GM18870 (cell line): Measurements from ENCODE around the gene NOP14.
"Not testable (repeated sequence)": the region's sequence is repeated elsewhere in the genome, so short reads cannot be mapped to it uniquely, and the experiment has no call there.

Source experiments
- ATAC-seq: cut with Tn5 transposase; IDR thresholded peaks from one replicate; pipeline ENCODE4 v1.9.1; 2021; ENCODE audit warnings: moderate library complexity; ENCODE audit not compliant: unreplicated experiment

NOP14 gene

DNA sequence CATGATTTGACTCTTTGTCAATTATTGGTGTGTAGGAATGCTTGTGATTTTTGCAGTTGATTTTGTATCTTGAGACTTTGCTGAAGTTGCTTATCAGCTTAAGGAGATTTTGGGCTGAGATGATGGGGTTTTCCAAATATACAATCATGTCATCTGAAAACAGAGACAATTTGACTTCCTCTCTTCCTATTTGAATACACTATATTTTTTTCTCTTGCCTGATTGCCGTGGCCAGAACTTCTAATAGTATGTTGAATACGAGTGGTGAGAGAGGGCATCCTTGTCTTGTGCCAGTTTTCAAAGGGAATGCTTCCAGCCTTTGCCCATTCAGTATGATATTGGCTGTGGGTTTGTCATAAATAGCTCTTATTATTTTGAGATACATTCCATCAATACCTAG, 44.9 kb downstream of the NOP14 start:
- ATAC-seq, result not testable (repeated sequence)

DNA sequence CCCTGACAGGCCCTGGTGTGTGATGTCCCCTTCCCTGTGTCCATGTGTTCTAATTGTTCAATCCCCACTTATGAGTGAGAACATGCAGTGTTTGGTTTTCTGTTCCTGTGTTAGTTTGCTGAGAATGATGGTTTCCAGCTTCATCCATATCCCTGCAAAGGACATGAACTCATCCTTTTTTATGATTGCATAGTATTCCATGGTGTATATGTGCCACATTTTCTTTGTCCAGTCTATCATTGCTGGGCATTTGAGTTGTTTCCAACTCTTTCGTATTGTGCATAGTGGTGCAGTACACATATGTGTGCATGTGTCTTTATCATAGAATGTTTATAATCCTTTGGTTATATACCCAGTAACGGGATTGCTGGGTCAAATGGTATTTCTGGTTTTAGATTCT, 46.5 kb downstream of the NOP14 start:
- ATAC-seq, result not testable (repeated sequence)

DNA sequence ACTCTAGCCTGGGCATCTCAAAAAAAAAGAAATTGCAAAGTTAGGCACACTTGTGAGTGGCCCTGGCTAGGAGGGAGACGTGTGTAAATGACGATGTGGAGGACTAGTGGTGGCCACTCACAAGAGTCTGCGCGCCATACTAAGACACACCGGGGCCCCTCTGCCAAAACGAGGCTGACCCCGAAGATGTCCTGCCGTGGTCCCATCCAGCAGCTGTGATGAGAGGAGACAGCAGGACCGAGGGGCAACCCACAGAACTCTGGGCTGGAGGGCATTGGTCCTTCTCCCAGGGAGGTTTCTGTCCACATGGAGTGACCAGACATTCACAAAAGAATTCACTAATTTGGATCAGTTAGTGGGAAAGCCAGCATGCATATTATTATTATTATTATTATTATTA, 47.4 kb downstream of the NOP14 start:
- ATAC-seq, result no peak

DNA sequence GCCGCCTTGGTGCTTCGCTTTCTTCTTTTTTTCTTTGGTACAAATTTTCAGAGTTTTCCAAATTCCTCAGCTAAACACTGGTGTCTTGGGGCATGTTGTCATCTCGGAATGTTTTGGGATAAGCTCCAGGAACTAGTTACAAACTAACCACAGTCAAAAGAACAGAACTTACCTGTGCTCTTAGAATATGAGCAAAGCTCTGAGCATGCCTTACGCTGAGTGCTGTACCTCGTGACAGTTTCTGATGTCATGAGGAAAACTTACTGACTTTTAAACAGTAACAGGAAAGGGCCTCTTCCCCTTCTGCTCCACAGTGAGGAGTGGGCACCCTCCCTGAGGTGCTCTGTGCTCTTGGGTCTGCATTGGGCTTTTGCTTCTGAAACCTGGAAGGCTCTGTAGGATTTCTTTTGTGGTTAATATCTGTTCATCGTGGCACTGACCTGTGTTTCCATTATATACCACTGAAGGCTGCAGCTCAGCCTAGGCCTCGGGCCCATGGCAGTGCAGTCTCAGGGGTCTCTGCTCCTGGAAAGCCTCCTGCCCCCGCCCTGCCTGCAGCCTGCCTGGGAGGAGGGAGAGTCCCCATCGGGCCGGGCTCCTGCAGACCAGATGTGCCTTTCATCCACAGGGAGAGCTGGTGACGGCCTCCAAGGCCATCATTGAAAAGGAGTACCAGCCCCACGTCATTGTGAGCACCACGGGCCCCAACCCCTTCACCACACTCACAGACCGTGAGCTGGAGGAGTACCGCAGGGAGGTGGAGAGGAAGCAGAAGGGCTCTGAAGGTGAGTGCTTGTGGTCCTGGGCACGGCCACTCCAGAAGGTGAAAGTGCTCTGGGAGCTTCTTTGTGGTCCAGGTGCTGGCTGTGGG, 48.7 kb downstream of the NOP14 start:
- ATAC-seq, result no peak

DNA sequence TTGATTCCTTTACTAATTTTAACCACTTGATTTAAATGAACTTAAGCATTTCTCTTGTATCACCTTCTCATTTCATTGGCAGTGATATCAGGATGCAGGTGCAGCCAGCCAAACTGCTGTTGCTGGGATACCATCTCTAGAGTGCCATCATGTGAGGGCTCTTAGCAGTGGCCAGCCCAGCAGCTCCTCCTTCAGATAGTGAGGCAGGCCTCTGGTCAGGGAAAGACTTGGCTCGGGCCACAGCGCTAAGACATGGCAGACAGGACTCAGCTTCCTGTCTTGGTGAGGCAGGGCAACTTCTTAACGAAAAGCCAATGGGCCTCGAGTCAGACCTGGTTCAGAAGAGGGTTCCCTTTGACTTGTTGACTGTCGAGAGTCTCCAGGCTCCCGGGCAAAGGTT, 50.0 kb downstream of the NOP14 start:
- ATAC-seq, result no peak

DNA sequence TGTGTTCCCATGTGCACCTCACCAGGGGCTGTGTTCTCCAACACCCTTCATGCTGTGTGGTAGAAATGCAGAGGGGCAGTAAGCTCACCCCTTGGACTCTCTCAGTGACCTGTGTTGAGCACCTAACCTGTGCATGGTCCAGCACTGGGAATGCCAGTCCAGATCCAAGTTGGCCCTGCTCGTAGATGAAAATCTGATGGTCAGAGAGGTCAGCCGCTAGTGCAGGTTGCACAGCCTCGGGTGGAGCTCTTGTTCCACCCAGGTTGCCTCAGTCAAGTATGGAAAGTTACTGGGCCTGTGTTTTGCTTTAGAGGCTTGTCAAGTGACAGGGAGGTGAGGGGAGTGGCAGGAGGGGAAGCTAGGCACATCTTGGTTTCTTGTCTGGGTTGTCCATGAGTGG, 51.3 kb downstream of the NOP14 start:
- no peak for ATAC-seq

DNA sequence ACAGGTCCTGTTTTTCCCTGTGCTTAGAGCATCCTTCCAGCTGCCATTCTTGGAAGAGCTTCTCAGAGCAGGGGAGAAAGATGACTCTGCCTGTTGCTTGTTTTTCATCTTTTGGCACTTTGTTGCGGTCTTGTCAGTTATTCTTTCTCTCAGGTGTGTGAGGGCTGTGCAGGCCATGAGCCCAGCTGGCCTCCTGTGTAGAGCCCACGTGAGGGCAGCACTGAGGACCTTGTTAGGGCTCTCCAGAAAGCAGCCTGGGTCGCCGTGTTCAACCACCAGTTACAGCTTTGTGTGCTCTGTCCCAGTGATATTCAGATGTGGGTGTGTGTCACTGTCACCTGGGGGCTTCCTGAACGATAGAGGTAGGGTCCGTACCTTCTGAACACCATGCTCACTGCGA, 52.8 kb downstream of the NOP14 start:
- no peak for ATAC-seq

DNA sequence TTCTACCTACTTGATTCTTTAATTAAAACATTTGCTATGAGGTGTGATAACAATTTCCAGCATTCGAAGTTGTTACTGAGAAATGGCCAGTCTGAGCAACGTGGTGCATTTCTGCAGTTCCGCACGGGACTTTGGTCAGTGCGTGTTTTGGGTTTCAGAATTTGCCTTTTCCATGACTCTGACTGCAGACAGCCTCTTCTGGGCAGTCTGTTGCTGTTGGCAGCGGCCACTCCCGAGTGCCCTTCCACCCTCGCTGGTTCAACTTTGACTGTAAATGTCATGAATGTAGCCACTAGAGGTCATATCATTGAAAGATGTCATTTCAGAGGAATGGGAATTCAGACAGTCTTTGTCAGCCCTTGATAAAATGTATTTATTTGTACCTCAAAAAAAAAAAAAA, 53.6 kb downstream of the NOP14 start:
- ATAC-seq, result no peak

DNA sequence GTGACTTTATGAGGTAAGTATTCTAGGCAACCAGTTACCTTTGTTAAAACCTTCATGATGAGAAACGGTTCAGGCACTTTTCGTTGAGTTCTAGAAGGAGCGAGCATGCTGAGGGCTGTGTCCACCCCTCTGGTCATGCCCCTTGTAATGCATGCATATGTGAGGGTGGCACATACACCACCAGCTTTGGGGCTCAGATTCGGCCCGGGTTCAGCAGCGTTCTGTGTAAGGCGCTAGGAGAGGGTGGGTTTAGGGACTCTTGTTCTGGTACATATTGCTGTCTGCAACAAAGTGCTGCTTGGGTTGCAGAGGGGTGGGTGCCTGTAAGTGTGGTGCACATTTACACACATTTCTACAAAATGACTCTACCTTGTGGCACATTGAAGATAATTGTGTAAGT, 54.5 kb downstream of the NOP14 start:
- ATAC-seq, result no peak

DNA sequence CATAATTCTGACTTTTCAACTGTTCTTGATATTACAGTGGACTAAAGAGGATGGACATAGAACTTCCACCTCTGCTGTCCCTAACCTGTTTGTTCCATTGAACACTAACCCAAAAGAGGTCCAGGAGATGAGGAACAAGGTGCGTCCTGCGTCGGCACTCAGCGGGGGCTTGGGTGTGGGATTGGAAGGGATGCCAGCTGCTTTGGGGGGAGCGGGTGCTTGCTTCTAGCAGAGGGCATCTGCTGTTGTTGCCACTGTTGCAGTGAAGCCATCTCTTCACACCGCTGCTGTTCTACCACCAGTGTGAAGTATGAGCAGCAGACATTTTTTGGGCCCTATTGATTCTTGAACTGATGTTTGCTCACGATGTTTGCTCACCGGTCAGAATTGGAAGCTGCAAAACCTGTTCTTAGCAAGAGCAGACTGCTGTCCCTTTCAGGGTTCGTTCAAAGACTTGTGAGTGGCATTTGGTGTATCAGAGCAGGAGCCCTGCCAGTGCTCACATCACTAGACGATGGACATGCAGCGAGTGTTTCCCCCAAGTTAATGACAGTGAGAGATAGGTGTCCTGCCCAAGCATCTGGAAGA, 55.4 kb downstream of the NOP14 start:
- no peak for ATAC-seq

DNA sequence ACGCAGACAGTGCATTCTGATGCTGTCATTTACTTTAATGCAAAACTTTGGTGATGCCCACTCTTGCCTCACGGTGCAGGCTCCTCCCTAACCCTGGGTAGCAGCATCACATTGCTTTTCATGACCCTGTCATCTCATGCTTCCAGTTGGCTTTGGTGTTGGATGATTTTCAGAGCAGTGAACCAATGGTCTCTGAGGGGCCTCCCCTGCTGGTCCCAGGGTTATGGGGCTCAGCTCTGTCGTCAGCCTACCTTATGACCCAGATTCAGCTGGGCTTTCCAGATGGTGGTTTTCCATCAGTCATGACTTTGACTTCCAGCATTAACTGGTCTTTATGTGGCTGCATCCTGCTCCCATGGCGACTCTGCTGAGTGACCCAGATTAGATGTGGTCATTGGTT, 56.0 kb downstream of the NOP14 start:
- ATAC-seq, result no peak

DNA sequence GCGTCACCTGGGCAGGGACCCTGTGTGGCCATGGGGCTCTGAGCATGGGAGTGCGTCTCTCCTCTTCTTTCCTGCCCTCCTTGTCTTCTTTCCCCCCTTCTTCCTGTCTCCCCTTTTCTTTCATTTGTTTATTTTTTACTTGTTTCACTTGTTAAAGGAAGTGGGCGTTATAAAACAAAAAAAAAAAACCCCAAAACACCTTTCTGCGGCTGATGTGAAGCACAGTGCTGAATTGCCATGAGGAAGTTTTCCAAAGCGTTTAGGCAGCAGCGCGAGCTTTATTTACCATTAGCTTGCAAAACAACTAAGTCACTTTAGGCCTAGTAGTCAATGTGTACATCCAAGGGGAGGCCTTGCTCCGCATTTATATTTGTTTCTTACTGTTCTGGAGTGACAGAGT, 57.0 kb downstream of the NOP14 start:
- no peak for ATAC-seq

DNA sequence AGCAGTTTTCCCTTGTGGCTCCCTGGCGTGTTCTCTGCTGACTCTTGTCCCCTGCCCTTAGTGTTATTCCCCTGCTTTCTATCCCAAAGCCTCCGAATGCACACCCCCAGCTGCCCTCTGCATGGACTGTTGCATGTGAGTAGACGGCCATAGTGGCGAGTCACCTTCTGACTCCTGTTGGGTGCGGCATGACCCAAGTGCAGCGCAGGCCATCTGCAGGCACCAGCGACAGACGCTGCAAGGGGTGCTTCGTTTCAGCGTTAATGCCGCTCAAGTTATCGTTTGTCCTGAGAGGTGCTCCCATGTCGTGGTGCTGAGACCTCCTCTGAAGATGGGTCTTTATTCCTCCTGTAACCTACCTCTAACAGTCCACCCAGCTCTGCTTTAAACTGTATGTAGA, 57.7 kb downstream of the NOP14 start:
- ATAC-seq, result no peak

DNA sequence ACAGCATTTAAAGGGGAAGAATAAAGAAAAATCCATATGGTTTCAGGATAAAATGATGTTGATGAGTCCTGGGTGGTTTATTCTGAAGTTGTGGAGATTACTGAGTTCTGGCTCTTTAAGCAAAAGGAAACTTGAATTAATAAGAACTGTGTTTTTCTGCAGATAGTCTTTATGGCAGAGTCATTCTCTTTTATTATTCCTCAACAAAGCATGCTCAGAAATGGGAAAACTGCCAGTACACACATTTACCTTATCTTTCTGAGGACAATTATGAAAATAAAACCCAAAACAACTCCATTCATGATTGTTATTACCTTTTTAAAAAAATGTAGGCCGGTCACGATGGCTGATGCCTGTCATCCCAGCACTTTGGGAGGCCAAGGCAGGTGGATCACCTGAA, 61.1 kb downstream of the NOP14 start:
- ATAC-seq, result no peak

DNA sequence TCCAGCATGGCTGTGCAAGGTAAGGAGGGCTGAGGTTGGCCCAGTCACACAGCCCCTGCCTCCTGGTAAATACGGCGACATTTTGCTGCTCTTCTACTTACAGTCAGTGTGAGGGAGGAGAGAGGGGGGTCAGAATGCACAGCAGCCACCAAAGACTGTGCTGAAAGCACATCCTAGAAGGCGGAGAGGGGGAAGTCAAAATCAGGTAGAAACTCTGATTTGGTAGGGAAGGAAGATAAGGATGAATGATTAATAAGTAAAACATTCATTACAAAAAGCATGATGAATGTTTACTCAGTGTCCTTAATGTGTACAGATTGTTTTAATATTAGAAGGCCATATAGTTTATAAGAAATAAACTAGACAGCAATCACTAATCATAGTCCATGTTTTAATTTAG, 62.0 kb downstream of the NOP14 start:
- no peak for ATAC-seq

DNA sequence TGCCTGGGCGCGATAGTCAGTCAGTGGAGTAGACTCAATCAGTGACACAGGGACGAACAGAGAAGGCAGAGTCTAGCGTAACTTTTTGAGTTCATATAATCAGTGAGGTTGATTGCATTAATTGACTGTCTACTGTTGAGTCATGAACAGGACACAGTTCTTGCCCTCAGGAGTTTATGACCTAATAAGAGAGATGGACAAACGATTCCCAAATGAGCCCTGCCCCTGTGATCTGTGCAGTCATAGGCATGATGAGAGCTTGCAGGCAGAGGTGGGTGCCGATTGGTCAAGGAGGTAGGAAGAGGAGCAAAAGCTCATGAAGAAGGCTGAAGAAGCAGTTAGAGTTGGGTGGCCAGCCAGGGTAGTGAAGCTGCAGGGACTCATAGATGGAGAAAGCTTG, 62.5 kb downstream of the NOP14 start:
- no peak for ATAC-seq

DNA sequence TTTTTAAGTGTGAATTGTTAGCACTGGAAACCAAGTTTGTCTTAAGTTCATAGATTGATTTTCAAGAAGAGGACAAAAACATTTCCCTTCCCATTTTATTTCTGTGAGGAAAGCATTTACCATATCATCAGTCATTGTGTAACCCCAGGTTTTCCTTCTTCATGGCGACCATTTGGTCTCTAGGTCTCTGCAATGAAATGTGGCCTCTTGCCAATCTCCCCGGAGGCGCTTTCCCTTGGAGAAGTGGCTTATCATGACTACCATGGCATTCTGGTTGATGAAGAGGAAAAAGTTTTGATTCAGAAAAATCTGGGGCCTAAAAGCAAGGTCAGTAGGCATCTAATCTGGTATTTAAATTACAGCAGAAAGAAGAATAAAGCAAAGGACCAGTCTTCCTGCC, 65.2 kb downstream of the NOP14 start:
- ATAC-seq, result no peak

DNA sequence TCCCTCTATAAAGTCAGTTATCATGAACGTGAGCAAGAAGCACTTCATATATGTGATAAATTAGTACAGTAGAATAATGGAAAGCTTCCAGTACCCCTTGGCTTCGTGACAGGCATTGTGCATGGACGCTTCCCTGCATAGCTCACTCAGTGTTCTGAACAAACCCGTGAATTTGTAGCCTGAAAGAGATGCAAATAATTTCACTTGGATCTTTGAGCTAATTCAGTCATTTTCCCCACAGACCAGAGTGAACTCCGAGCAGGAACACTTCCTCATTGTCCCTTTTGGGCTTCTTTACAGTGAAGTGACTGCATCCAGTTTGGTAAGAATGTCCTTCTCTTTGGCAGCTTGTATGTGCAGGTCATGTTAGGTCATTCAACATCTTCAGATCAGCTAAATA, 69.4 kb downstream of the NOP14 start:
- no peak for ATAC-seq

DNA sequence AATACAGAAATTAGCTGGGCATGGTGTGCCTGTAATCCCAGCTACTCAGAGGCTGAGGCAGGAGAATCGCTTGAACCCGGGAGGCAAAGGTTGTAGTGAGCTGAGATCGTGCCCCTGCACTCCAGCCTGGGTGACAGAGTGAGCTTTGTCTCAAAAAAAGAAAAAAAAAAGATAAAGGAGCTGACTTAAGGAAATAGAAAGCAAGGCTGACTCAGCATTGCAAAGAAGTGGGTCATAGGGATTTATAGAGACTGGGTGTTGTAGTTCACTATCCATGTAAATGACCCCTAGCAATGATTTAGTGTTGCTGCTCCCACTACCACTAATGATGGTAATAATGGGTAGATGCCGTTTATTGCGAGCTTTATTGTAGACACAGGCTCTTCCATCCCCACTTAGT, 71.9 kb downstream of the NOP14 start:
- no peak for ATAC-seq

DNA sequence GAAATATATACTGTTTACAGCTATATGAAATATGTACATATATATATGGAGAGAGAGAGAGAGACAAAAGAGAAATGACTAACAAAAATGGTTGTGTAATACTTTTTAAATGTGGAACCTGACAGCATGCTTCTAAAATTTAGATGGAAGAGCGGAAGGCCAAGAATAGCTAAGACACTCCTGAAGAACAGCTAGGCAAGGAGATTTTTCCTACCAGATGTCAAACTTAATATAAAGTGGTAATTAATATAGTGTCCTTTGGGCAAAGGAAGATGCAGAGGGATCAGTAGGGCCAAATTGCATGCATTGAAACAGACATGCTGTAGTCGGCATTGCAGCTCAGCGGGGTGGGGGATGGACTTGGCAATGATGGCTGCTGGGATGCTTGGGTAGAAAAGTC, 74.3 kb downstream of the NOP14 start:
- ATAC-seq, result no peak
